Measurements from ENCODE around the gene SPATA2L.

Gene SPATA2L

GRCh38 chr16:89653656-89654295 is 47.7 kb downstream of the SPATA2L start:
- DNase-seq = no peak

DNA sequence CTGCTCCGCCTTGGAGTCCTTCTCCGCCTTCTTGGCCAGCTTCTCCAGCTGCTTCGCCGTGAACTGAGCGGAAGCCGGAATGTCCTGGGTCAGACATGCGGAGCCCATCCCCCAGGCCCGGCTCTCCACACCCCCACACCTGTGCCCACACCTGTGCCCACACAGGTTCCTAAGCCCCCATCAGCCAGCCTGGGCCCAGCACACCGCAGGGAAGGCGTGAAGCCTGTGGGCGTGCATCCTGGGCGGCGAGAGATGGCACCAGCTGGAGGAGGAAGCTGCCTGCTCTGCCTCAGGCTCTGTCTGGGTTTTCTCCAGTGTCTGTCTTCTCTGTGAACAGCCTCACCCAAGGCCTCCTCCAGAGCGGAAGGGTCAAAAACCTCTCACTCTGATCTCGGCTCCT is 49.9 kb downstream of the SPATA2L start:
- no peak for DNase-seq

DNA sequence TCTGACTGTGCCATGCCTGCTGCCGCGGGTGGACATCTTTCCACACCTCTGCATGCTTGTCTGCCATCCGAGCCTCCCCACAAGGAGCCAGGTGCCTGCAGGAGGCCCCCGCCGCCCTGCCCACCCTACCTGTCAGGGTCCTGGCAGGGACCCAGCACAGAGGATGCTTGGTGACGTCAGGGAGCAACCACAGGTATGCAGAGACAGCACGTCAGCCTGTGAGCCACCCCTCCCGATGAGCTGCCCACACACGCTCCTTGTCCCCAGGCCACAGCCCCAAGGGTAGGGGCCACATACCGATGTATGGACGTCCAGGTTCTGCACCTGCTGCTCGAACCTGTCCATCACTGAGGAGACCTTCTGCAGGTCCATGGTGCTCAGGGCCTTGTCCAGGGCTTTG is 54.6 kb downstream of the SPATA2L start:
- no peak for DNase-seq
